Tibial artery (tissue), 4 donors: ENCODE results near the gene RNLS.

ENCODE experiments used
- DNase-seq, 2 donors: peaks; one replicate each; pipeline ENCODE4 v3.0.0-alpha.2; 2019
- H3K27ac ChIP-seq, 2 donors: fragments of 200-600 bp; sonication (generic) in 1 of 2; 1 replicate in 1 of 2; 2 replicates in 1 of 2; pipeline ENCODE4 v1.5.1; 2018 to 2019; ENCODE audit warnings: mild to moderate bottlenecking in 1 of 2
- H3K27me3 ChIP-seq, 2 donors: fragments of 200-600 bp; sonication (generic) in 1 of 2; one replicate each; pipeline versions ENCODE4 v1.5.1 to v1.6.0; 2016 to 2019
- H3K36me3 ChIP-seq, 3 donors: fragments of 200-600 bp; sonication (generic) in 2 of 3; one replicate each; pipeline ENCODE4 v1.5.1; 2016 to 2019; ENCODE audit warnings: mild to moderate bottlenecking in 2 of 3
- H3K4me1 ChIP-seq, 4 donors: fragments of 200-600 bp; sonication (generic) in 2 of 4; 1 replicate in 3 of 4; 2 replicates in 1 of 4; pipeline ENCODE4 v1.5.1; 2016 to 2019
- H3K4me3 ChIP-seq, 2 donors: fragments of 200-600 bp; sonication (generic) in 1 of 2; 1 replicate in 1 of 2; 2 replicates in 1 of 2; pipeline ENCODE4 v1.5.1; 2018 to 2019; ENCODE audit warnings: mild to moderate bottlenecking in 2 of 2
- H3K9me3 ChIP-seq, 3 donors: fragments of 200-600 bp; sonication (generic) in 1 of 3; one replicate each; pipeline ENCODE4 v1.5.1; 2016 to 2019
- CTCF ChIP-seq, 2 experiments: fragments of 200-600 bp in 1 of 2; fragments of 450-650 bp in 1 of 2; IDR thresholded peaks; one replicate each; pipeline ENCODE4 v1.5.1; 2017 to 2019; ENCODE audit warnings: antibody characterized with exemption in 2 of 2, mild to moderate bottlenecking in 1 of 2, moderate library complexity in 1 of 2
- intact Hi-C: fragments of 100-400 bp; cut with DNase I; formaldehyde crosslinking; loops from one replicate; pipeline ENCODE4 v1.15.0; 2023; ENCODE audit warnings: low total_unique reads

The RNLS gene

GRCh38 chr10:88523739-88524400, 59.2 kb downstream of the RNLS start:
- Histone ChIP-seq H3K36me3 (no peaks in the 10 kb centered on the region), H3K4me1 (peaks cover 0 to 11% (median 2%) of the 10 kb centered on the region in 4 donors)
- intact Hi-C loops, result no loop called here

GRCh38 chr10:88522715-88523114, 60.4 kb downstream of the RNLS start:
- TF ChIP-seq CTCF (IDR thresholded peaks at IDR 0.05), result no peak

More at GRCh38 chr10:88523739-88524400, 59.2 kb downstream of the RNLS start:
- Histone ChIP-seq H3K4me3 (no peak overlapping the region), H3K9me3 (no peaks in the 10 kb centered on the region), H3K27me3 (no peaks in the 10 kb centered on the region), H3K27ac (no peak overlapping the region)
- DNase-seq, result no peak
- no peak for TF ChIP-seq CTCF (IDR thresholded peaks at IDR 0.05)

DNA sequence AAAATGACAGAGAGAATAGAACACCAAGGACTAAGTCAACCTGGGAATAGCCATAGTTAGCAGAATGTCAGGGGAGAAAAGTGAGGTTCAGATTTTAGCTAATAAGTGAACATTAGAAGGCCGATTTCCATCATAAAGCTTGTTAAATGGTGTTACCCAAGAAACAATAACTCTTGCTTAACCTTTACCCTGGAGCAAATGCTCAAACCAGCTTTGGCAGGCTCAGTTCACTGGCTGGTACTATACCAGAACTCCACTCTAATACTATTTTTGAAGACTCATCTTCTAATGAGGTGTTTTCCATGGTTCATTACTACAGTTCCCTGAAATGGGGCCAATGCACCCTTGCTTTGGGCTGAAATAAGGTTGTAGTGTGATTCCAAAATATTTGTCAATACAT, 61.3 kb downstream of the RNLS start:
- TF ChIP-seq CTCF (IDR thresholded peaks at IDR 0.05), result no peak
- Histone ChIP-seq H3K9me3 (no peaks in the 10 kb centered on the region), H3K27me3 (no peaks in the 10 kb centered on the region), H3K27ac (no peak overlapping the region), H3K4me3 (no peak overlapping the region), H3K36me3 (no peaks in the 10 kb centered on the region), H3K4me1 (peaks cover 0 to 11% (median 2%) of the 10 kb centered on the region in 4 donors)
- intact Hi-C loops, result no loop called here
- no peak for DNase-seq

More at GRCh38 chr10:88522715-88523114, 60.4 kb downstream of the RNLS start:
- H3K27me3 ChIP-seq, result no peaks in the 10 kb centered on the region
- no peak overlapping the region for H3K27ac ChIP-seq
- no peak overlapping the region for H3K4me3 ChIP-seq
- H3K4me1 ChIP-seq, result peaks cover 0 to 11% (median 2%) of the 10 kb centered on the region in 4 donors
- no peaks in the 10 kb centered on the region for H3K9me3 ChIP-seq
- no peak for DNase-seq
- intact Hi-C loops, result no loop called here
- H3K36me3 ChIP-seq, result no peaks in the 10 kb centered on the region

DNA sequence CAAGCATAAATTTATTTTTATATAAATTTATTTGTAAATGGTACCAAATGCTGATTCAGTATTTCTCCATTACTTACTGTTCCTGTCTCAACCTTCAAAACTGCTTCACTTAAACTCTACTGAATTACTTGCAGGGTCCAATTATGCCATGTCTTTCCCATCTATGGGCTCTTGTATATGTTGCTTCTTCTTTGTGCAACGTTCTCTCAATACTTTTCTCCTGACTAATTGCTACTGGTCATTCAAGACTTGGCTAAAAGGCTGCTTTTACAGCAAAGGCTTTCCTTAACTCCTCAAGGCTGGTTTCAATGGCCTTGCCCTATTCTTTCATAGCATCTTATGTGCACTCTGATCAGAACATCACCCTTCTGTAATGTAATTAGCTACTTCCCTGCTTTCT, 67.9 kb downstream of the RNLS start:
- no peak for TF ChIP-seq CTCF (IDR thresholded peaks at IDR 0.05)
- intact Hi-C loops, result no loop called here
- no peak for DNase-seq
- no peak overlapping the region for H3K4me3 ChIP-seq
- H3K36me3 ChIP-seq, result no peaks in the 10 kb centered on the region
- no peaks in the 10 kb centered on the region for H3K27me3 ChIP-seq
- no peak overlapping the region for H3K27ac ChIP-seq
- no peaks in the 10 kb centered on the region for H3K4me1 ChIP-seq
- no peaks in the 10 kb centered on the region for H3K9me3 ChIP-seq

GRCh38 chr10:88512599-88512998, 70.5 kb downstream of the RNLS start:
- no peaks in the 10 kb centered on the region for H3K27me3 ChIP-seq
- H3K36me3 ChIP-seq, result no peaks in the 10 kb centered on the region
- no peak overlapping the region for H3K27ac ChIP-seq
- H3K4me3 ChIP-seq, result no peak overlapping the region
- intact Hi-C loops, result no loop called here
- H3K4me1 ChIP-seq, result no peaks in the 10 kb centered on the region
- TF ChIP-seq CTCF (IDR thresholded peaks at IDR 0.05), result no peak
- DNase-seq, result no peak
- H3K9me3 ChIP-seq, result no peaks in the 10 kb centered on the region
